ENCODE results near the gene TSPAN16. TPM values are rescaled to one million over a fixed set of nuclear protein-coding genes. Genes with fewer than 3 reads are reported as not detected.
"Not testable (repeated sequence)": the region's sequence is repeated elsewhere in the genome, so short reads cannot be mapped to it uniquely, and the experiment has no call there.

TSPAN16 gene
- total RNA-seq, 1 donor from 2014 or later = not detected

DNA sequence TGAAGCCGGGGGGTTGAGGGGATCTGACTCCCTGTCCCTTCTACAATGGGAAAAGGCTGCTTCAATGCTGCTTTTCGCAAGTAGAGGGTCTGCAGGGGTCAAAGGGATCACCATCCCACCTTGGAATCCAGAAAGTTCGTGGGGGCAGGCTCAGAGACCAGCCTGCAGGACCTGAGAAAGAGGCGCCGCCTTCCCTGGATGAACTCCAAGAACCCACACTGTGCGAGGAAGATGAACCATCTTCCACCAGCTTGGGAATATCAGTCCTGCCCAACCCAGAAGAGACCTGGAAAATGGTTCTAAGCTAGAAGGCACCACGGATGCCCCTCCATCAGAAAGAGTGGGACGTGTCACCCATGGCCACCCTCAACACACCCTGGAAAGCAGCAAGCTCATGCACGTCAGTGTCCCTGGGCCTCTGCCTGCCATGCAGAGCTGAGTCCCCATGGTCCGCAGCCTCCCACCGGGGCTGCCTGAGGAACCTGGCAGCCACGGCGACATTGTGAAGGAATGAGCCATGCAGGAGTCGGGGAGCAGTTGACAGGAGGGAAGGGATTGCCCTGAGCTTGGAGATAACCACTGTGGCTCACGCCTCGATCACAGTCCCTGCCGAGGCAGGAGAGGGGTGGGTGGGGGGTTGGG is 28.9 kb downstream of the TSPAN16 start:
- no peak overlapping the region for H3K4me3 Mint-ChIP-seq (ENCODE audit: unreplicated experiment)
- H3K27ac Mint-ChIP-seq (ENCODE audit: unreplicated experiment) = no peak overlapping the region
- TF ChIP-seq, protein P1, sequence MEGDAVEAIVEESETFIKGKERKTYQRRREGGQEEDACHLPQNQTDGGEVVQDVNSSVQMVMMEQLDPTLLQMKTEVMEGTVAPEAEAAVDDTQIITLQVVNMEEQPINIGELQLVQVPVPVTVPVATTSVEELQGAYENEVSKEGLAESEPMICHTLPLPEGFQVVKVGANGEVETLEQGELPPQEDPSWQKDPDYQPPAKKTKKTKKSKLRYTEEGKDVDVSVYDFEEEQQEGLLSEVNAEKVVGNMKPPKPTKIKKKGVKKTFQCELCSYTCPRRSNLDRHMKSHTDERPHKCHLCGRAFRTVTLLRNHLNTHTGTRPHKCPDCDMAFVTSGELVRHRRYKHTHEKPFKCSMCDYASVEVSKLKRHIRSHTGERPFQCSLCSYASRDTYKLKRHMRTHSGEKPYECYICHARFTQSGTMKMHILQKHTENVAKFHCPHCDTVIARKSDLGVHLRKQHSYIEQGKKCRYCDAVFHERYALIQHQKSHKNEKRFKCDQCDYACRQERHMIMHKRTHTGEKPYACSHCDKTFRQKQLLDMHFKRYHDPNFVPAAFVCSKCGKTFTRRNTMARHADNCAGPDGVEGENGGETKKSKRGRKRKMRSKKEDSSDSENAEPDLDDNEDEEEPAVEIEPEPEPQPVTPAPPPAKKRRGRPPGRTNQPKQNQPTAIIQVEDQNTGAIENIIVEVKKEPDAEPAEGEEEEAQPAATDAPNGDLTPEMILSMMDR (IDR thresholded peaks at IDR 0.05) = no peak
- peaks cover 29% of the 10 kb centered on the region for H3K4me1 Mint-ChIP-seq (ENCODE audit: low read depth)
- no peaks in the 10 kb centered on the region for H3K27me3 Mint-ChIP-seq (ENCODE audit: low read depth)
- no peaks in the 10 kb centered on the region for H3K36me3 Mint-ChIP-seq (ENCODE audit: low read depth)
- H3K9me3 Mint-ChIP-seq (ENCODE audit: low read depth) = no peaks in the 10 kb centered on the region
- no peak for DNase-seq (ENCODE audit: low spot score)

DNA sequence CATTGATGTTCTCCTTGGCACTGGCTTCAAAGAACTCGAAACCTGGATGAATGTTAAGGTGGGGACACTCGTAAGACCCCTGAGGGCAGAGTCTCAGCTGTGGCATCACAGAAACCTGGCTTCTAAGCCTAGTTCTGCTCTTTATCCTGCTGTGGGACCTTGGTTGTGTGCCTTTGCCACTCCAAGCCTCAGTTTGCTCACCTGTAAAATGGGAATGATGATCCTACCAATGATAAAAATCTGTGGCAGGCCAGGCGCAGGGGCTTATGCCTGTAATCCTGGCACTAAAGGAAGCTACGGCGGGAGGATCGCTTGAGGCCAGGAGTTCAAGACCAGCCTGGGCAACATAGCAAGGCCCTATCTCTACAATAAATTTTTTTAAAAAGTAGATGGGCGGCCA is 29.6 kb downstream of the TSPAN16 start:
- H3K4me3 Mint-ChIP-seq (ENCODE audit: unreplicated experiment) = no peak overlapping the region
- H3K9me3 Mint-ChIP-seq (ENCODE audit: low read depth) = no peaks in the 10 kb centered on the region
- H3K27me3 Mint-ChIP-seq (ENCODE audit: low read depth) = no peaks in the 10 kb centered on the region
- no peak for DNase-seq (ENCODE audit: low spot score)
- TF ChIP-seq, protein P1 (IDR thresholded peaks at IDR 0.05) = no peak
- H3K4me1 Mint-ChIP-seq (ENCODE audit: low read depth) = peaks cover 29% of the 10 kb centered on the region
- H3K36me3 Mint-ChIP-seq (ENCODE audit: low read depth) = peaks cover 2% of the 10 kb centered on the region
- no peak overlapping the region for H3K27ac Mint-ChIP-seq (ENCODE audit: unreplicated experiment)

GRCh38 chr19:11330127-11330526 is 34.2 kb downstream of the TSPAN16 start:
- DNase-seq (ENCODE audit: low spot score) = no peak
- TF ChIP-seq, protein P1 (IDR thresholded peaks at IDR 0.05) = no peak
- Mint-ChIP-seq H3K9me3 (ENCODE audit: low read depth) (no peaks in the 10 kb centered on the region), H3K27ac (ENCODE audit: unreplicated experiment) (no peak overlapping the region), H3K36me3 (ENCODE audit: low read depth) (peaks cover 3% of the 10 kb centered on the region), H3K4me1 (ENCODE audit: low read depth) (no peaks in the 10 kb centered on the region), H3K27me3 (ENCODE audit: low read depth) (no peaks in the 10 kb centered on the region), H3K4me3 (ENCODE audit: unreplicated experiment) (no peak overlapping the region)

DNA sequence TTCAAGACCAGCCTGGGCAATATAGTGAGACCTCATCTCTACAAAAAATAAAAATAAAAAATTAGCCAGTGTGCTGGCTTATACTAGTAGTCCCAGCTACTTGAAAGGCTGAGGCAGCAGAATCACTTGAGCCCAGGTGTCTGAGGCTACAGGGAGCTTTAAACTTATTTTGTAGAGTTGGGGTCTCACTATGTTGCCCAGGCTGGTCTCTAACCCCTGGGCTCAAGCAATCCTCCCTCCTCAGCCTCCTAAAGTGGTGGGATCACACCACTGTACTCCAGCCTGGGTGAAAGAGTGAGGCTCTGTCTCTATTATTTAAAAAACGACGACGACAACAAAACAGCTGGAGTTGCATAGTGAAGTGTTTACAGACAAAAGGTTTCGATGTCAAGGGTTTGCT is 35.5 kb downstream of the TSPAN16 start:
- H3K36me3 Mint-ChIP-seq (ENCODE audit: low read depth) = peaks cover 10% of the 10 kb centered on the region
- no peaks in the 10 kb centered on the region for H3K27me3 Mint-ChIP-seq (ENCODE audit: low read depth)
- no peak overlapping the region for H3K4me3 Mint-ChIP-seq (ENCODE audit: unreplicated experiment)
- no peak for DNase-seq (ENCODE audit: low spot score)
- no peaks in the 10 kb centered on the region for H3K4me1 Mint-ChIP-seq (ENCODE audit: low read depth)
- TF ChIP-seq, protein P1 (IDR thresholded peaks at IDR 0.05) = no peak
- H3K9me3 Mint-ChIP-seq (ENCODE audit: low read depth) = no peaks in the 10 kb centered on the region
- no peak overlapping the region for H3K27ac Mint-ChIP-seq (ENCODE audit: unreplicated experiment)

DNA sequence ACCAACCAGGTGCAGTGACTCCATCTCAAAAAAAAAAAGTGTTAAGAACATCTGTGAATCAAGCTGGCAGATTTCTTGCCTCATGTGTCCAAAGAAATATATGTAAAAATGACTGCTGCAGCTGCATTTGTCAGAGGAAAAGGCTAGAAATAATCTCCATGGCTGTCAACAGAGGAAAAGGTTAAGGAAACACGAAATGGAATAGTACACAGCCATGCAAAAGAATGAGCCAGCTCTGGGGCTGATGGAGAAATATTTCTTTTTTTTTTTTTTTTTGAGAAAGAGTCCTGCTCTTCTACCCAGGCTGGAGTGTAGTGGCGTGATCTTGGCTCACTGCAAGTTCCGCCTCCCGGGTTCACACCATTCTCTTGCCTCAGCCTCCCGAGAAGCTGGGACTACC is 36.9 kb downstream of the TSPAN16 start:
- TF ChIP-seq, protein P1 (IDR thresholded peaks at IDR 0.05) = no peak
- Mint-ChIP-seq H3K36me3 (ENCODE audit: low read depth) (peaks cover 10% of the 10 kb centered on the region), H3K27ac (ENCODE audit: unreplicated experiment) (no peak overlapping the region), H3K9me3 (ENCODE audit: low read depth) (no peaks in the 10 kb centered on the region), H3K27me3 (ENCODE audit: low read depth) (no peaks in the 10 kb centered on the region), H3K4me3 (ENCODE audit: unreplicated experiment) (no peak overlapping the region), H3K4me1 (ENCODE audit: low read depth) (no peaks in the 10 kb centered on the region)
- no peak for DNase-seq (ENCODE audit: low spot score)

DNA sequence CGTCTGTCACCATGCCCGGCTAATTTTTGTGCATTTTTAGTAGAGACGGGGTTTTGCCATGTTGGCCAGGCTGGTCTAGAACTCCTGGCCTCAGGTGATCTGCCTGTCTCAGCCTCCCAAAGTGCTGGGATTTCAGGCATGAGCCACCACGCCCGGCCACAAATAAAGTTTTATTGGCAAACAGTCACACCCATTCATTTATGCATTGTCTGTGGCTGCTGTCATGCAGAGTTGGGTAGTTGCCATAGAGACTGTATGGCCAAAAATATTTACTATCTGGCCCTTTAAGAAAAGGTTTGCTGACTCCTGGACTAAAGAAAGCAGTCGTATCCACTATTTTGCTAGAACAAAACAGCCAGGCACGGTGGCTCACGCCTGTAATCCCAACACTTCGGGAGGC is 37.9 kb downstream of the TSPAN16 start:
- H3K9me3 Mint-ChIP-seq (ENCODE audit: low read depth); H3K4me3 Mint-ChIP-seq (ENCODE audit: unreplicated experiment); H3K27me3 Mint-ChIP-seq (ENCODE audit: low read depth); DNase-seq (ENCODE audit: low spot score); H3K27ac Mint-ChIP-seq (ENCODE audit: unreplicated experiment); H3K4me1 Mint-ChIP-seq (ENCODE audit: low read depth): not testable (repeated sequence)
- peaks cover 10% of the 10 kb centered on the region for H3K36me3 Mint-ChIP-seq (ENCODE audit: low read depth)

Data from chondrocyte (in vitro differentiated cells).